ENCODE data around the gene ZKSCAN7.

DNA sequence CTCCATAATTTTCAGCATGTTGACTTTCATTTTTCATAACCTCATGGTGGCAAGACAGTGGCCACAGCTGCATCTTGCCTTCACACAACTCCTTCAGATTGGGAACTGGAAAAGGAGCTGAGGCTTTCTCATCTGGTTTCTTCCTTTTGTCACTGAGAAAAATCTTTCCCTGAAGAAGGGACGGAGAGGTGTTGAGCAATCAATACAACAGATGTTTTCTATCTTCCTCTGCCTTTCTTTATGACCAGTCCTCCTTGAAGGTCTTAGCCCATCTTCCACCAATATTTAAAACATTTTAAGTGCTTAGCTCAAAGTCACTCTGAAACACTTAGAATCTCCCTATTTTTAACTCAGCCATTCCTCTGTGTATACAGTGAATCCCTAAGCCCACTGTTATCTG lies 41.6 kb downstream of the ZKSCAN7 start:
- TF ChIP-seq, protein P1, sequence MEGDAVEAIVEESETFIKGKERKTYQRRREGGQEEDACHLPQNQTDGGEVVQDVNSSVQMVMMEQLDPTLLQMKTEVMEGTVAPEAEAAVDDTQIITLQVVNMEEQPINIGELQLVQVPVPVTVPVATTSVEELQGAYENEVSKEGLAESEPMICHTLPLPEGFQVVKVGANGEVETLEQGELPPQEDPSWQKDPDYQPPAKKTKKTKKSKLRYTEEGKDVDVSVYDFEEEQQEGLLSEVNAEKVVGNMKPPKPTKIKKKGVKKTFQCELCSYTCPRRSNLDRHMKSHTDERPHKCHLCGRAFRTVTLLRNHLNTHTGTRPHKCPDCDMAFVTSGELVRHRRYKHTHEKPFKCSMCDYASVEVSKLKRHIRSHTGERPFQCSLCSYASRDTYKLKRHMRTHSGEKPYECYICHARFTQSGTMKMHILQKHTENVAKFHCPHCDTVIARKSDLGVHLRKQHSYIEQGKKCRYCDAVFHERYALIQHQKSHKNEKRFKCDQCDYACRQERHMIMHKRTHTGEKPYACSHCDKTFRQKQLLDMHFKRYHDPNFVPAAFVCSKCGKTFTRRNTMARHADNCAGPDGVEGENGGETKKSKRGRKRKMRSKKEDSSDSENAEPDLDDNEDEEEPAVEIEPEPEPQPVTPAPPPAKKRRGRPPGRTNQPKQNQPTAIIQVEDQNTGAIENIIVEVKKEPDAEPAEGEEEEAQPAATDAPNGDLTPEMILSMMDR (IDR thresholded peaks at IDR 0.05; ENCODE audit: insufficient read depth, low read length) = no peak
- TF ChIP-seq POLR2AphosphoS5 (IDR thresholded peaks at IDR 0.05; ENCODE audit: low read depth) (no peak), GABPA (IDR thresholded peaks at IDR 0.05; ENCODE audit: low read depth) (no peak), SPI1 (IDR thresholded peaks at IDR 0.05; ENCODE audit: borderline replicate concordance, low read depth) (no peak)
- TF ChIP-seq, protein P2, sequence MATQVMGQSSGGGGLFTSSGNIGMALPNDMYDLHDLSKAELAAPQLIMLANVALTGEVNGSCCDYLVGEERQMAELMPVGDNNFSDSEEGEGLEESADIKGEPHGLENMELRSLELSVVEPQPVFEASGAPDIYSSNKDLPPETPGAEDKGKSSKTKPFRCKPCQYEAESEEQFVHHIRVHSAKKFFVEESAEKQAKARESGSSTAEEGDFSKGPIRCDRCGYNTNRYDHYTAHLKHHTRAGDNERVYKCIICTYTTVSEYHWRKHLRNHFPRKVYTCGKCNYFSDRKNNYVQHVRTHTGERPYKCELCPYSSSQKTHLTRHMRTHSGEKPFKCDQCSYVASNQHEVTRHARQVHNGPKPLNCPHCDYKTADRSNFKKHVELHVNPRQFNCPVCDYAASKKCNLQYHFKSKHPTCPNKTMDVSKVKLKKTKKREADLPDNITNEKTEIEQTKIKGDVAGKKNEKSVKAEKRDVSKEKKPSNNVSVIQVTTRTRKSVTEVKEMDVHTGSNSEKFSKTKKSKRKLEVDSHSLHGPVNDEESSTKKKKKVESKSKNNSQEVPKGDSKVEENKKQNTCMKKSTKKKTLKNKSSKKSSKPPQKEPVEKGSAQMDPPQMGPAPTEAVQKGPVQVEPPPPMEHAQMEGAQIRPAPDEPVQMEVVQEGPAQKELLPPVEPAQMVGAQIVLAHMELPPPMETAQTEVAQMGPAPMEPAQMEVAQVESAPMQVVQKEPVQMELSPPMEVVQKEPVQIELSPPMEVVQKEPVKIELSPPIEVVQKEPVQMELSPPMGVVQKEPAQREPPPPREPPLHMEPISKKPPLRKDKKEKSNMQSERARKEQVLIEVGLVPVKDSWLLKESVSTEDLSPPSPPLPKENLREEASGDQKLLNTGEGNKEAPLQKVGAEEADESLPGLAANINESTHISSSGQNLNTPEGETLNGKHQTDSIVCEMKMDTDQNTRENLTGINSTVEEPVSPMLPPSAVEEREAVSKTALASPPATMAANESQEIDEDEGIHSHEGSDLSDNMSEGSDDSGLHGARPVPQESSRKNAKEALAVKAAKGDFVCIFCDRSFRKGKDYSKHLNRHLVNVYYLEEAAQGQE (IDR thresholded peaks at IDR 0.05; ENCODE audit: insufficient replicate concordance, low read depth) = no peak

Measured in HL-60 (cell line).